GM18951 (cell line): ENCODE data around the gene HRH3.

ENCODE experiments used
- POLR2A ChIP-seq: IDR thresholded peaks from 4 replicates; pipeline ENCODE4 v1.6.1; 2011; ENCODE audit warnings: mild to moderate bottlenecking; ENCODE audit not compliant: insufficient read length, insufficient read depth; ENCODE audit errors: extremely low read depth
- in situ Hi-C: fragments of 300-500 bp; cut with MboI; formaldehyde crosslinking; loops from one replicate; pipeline ENCODE4 v1.12.0; 2022; ENCODE audit warnings: low sequenced_read_pairs, mixed read lengths, inconsistent platforms; ENCODE audit not compliant: unreplicated experiment

HRH3 gene

GRCh38 chr20:62178316-62179161 is 41.5 kb downstream of the HRH3 start:
- in situ Hi-C loops = no loop called here
- no peak for TF ChIP-seq POLR2A

DNA sequence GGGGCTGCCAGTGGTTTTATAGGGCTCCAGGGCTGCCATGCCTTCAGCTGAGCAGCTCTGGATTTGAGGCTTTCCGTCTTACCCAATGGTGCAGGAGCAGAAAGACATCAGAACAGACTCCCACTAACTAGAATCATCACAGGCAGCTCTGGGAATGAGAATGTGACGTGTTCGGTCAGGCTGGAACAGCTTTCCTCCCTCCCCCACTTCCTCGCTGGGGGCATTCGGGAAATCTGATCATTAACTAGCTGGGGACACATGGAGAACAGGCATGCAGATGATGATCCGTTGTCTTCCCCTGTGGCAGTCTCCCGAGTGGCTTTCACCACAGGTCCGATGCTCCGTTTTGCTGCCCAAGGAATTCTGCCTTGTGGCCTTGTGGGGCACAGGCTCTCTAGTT is 42.8 kb downstream of the HRH3 start:
- in situ Hi-C loops = no loop called here
- TF ChIP-seq POLR2A = no peak

DNA sequence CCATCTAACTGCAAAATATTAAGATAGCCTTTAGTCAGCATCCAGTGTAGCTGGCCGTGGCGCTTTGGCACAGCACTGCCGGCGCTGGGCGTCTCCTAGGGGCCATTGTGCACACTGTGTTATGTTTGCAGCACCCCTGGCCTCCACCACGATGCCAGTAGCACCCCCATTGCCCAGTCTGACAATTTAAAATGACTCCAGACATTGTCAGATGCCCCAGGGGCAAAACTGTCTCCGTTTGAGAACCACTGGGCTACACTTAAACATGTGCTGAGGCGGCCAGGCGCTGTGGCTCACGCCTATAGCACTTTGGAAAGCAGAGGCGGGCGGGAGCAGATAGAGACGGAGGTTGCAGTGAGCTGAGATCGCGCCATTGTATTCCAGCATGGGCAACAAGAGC is 43.2 kb downstream of the HRH3 start:
- in situ Hi-C loops = no loop called here
- TF ChIP-seq POLR2A = no peak

DNA sequence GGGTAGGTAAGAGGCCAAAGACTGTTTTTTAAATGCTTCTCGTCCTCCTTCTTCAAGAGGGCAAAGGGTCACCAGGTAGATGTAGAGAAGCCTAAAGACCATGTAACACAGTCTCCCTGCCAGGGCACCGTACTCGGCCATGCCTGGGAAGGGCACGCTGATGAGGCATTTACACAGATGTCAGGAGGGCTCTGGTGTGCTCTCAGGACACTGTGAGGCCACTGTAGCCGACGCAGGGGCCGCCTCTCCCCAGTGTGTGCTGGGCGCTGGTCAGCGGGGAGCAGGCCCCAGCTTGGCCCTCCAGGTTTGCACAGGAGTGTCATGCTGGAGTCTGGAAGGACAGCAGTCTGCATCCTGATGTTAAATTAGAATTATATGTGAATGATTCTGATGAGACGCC is 44.4 kb downstream of the HRH3 start:
- no peak for TF ChIP-seq POLR2A
- in situ Hi-C loops = no loop called here

DNA sequence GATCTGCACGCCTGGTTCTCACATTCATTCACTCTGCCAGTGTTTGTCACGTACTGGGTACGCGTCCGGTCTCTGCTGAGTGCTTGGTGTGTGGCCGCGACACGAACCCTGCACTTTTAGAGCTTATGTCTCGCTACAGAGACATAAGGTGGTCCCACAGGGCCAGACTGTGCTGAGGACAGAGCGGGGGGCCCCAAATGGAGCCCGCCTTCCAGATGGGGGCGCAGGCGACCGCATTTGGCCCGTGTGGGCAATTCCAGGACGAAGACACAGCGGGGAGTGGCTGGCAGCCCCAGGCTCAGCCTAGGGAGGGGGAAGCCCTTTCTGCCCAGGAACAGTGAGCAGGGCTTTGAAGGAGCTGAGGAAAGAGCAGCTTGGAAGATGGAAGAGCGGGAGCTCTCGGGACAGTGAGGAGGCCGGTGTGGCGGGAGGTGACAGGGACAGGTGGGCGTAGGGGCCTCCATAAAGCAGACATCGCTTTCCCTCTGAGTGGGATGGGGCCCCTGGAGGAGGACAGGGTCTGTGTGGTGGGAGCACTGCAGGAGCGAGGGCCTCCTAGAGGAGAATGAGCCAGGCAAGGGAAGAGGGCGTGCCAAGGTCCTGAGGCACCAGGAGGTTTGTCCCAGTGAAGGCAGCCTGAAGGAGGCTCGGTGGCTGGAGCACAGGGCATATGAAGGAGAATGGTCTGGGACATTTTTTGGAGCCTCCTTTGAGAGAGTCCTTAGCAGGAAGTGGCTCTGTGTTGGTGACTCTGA is 45.0 kb downstream of the HRH3 start:
- TF ChIP-seq POLR2A = no peak
- in situ Hi-C loops = no loop called here

DNA sequence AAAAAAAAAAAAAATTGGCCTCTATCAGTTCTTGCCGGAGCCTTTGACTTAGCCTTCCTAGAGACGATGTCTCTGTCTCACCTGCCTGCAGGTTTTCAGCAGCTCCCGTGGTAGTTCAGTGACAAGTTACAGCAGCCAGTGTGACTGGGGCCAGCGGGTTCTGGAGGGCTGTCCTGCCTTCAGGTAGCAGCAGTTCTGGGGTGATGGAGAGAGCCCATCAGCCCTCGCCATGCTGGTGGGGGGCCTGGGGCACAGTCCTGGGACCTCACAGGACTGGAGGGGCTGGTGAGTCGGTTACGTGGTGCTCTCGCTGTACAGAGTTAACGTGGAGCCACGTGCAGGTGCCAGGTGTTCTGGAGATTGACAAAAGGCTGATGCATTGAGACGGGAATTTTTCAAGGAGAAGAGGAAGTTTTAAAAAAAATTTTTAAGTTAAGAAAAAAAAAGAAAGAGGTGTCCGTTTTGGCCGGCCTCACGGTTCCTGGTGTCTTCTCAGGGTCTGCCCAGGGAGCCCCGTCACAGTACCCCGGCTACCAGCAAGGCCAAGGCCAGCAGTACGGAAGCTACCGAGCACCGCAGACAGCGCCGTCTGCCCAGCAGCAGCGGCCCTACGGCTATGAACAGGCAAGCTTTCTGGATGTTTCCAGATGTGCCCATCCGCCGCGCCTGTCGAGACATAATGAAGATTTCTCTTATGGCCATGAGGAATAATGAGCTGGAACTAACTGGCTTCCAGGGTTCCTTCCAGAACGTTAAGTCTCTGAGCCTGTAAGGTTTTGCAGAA is 45.9 kb downstream of the HRH3 start:
- in situ Hi-C loops = no loop called here
- TF ChIP-seq POLR2A = no peak

DNA sequence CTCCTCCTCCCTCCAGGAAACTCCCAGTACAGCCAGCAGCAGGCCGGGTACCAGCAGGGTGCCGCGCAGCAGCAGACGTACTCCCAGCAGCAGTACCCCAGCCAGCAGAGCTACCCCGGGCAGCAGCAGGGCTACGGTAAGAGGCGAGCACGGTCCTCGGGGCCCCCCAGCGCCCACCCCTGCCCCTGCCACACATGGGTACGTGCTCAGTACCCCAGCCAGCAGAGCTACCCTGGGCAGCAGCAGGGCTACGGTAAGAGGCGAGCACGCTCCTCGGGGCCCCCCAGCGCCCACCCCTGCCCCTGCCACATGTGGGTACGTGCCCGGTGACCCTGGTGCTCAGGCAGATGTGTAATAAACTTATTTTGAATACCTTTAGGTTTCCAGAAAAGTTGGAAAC is 47.4 kb downstream of the HRH3 start:
- no peak for TF ChIP-seq POLR2A
- in situ Hi-C loops = no loop called here

GRCh38 chr20:62171245-62171644 is 48.8 kb downstream of the HRH3 start:
- no peak for TF ChIP-seq POLR2A
- in situ Hi-C loops = no loop called here

DNA sequence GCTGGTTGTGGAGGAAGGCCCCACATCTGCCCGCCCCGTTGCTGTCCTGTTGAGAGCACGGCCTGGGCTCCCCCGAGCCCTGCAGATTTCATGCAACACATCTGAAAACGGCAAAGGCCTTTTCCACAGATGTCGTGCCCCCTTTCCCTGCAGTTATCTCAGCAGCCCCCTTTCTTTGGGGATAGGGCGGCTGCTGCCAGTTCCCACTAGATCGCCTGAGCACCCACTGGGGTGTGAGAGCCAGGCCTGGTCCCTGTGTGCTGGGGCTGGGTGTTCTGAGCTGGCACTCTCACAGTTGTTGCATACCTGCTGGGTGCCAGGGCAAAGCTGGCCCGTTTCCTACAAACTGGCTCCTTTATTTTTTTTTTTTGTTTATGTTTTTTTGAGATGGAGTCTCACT is 49.5 kb downstream of the HRH3 start:
- no peak for TF ChIP-seq POLR2A
- in situ Hi-C loops = no loop called here

DNA sequence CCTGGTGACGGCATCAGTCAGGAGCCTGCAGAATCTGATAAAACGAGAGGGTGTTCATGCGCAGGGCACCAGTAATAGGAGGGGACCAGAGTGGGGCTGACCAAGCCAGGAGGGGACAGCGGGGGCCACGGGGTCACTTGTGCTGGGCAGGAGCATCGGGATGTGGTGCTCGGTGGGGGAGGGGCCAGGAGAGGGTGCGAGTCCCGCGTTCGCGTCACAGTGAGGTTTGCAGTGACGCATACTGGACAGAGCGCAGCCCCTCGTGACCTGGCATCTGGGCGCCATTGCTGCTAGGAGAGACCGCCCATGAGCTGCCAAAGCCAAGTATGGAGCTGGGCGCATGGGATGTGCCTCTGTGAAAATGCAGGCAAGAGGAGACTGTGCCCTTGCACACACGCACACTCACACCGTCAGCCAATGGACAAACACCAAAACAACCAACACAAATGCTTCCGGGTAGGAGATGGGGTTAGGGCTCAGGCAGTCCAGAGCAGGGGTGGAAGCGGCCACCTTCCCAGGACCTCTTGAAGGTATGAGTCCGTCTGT is 51.1 kb downstream of the HRH3 start:
- TF ChIP-seq POLR2A = no peak
- in situ Hi-C loops = no loop called here

- in situ Hi-C loops = no loop called here
- TF ChIP-seq POLR2A = no peak
Measured at GRCh38 chr20:62168061-62168460, 52.0 kb downstream of the HRH3 start.

DNA sequence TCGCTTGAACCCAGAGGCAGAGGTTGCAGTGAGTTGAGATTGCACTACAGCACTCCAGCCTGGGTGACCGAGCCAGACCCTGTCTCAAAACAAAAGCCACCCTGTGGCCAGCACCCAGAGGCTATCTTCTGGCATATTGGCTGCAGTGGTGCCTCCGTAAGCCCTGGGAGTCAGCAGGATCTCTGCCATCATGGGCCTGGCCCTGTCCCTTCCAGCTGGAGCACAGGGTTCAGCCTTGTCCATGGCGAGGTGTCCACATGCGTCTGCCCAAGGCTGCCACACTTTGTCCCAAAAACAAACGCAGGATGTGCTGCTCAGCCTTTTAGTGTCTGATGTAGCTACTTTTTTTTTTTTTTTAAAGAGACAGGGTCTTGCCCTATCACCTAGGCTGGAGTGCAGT is 52.6 kb downstream of the HRH3 start:
- no peak for TF ChIP-seq POLR2A
- in situ Hi-C loops = no loop called here

- TF ChIP-seq POLR2A = no peak
Measured at GRCh38 chr20:62165762-62166399, 54.2 kb downstream of the HRH3 start.

More at GRCh38 chr20:62165762-62166399, 54.2 kb downstream of the HRH3 start:
- in situ Hi-C loops = no loop called here
